SJSA1 (cell line): ENCODE results near the gene IL18R1. TPM values are rescaled to one million over a fixed set of nuclear protein-coding genes. Genes with fewer than 3 reads are reported as not detected.
"Not testable (repeated sequence)": the region's sequence is repeated elsewhere in the genome, so short reads cannot be mapped to it uniquely, and the experiment has no call there.

Experiments used
- DNase-seq, 2 experiments: peaks; one replicate each; pipeline ENCODE4 v3.0.0-alpha.2; 2015 to 2020; ENCODE audit warnings: low spot score in 2 of 2, low read depth in 1 of 2
- H3K27ac ChIP-seq: fragments of 250-450 bp; sonication (Bioruptor Pico); 2 replicates; pipeline ENCODE4 v1.5.1; 2020; ENCODE audit warnings: mild to moderate bottlenecking, moderate library complexity
- H3K27me3 ChIP-seq: fragments of 250-450 bp; sonication (Bioruptor Pico); replicated peaks from 2 replicates; pipeline ENCODE4 v1.5.1; 2020; ENCODE audit warnings: mild to moderate bottlenecking, moderate library complexity
- H3K36me3 ChIP-seq: fragments of 250-450 bp; sonication (Bioruptor Pico); 2 replicates; pipeline ENCODE4 v1.5.1; 2020; ENCODE audit warnings: mild to moderate bottlenecking
- H3K4me1 ChIP-seq: fragments of 250-450 bp; sonication (Bioruptor Pico); replicated peaks from 2 replicates; pipeline ENCODE4 v1.6.1; 2021; ENCODE audit warnings: mild to moderate bottlenecking
- H3K4me3 ChIP-seq: fragments of 250-450 bp; sonication (Bioruptor Pico); 2 replicates; pipeline ENCODE4 v1.5.1; 2020; ENCODE audit warnings: mild to moderate bottlenecking
- H3K9me3 ChIP-seq: fragments of 250-450 bp; sonication (Bioruptor Pico); replicated peaks from 2 replicates; pipeline ENCODE4 v1.5.1; 2020; ENCODE audit warnings: mild to moderate bottlenecking
- total RNA-seq: library from RNA; depleted of rRNA; stranded (reverse); fragments of >200 nt; shearing (Covaris generic); gene quantifications from 2 replicates; pipeline ENCODE4 v1.2.3, GENCODE V29; 2014; rRNA removed

The IL18R1 gene, protein sequence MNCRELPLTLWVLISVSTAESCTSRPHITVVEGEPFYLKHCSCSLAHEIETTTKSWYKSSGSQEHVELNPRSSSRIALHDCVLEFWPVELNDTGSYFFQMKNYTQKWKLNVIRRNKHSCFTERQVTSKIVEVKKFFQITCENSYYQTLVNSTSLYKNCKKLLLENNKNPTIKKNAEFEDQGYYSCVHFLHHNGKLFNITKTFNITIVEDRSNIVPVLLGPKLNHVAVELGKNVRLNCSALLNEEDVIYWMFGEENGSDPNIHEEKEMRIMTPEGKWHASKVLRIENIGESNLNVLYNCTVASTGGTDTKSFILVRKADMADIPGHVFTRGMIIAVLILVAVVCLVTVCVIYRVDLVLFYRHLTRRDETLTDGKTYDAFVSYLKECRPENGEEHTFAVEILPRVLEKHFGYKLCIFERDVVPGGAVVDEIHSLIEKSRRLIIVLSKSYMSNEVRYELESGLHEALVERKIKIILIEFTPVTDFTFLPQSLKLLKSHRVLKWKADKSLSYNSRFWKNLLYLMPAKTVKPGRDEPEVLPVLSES
- not detected in 2 replicates for total RNA-seq

GRCh38 chr2:102355526-102356380 is at the start of gene IL18R1:
IL18R1 (plus strand) TSS chr2:102355796; CDS start chr2:102362661, 6,865 bp downstream.
- DNase-seq = peak; percentile 67 to 73
- Histone ChIP-seq H3K27me3 (peaks cover 5% of the 10 kb centered on the region), H3K27ac (no peak within 1 kb of the TSS), H3K36me3 (no peaks in the 10 kb centered on the region), H3K4me3 (peak within 1 kb of the TSS; percentile 48), H3K4me1 (peaks cover 6% of the 10 kb centered on the region; the same call in 1 of the 2 replicates), H3K9me3 (no peaks in the 10 kb centered on the region)

DNA sequence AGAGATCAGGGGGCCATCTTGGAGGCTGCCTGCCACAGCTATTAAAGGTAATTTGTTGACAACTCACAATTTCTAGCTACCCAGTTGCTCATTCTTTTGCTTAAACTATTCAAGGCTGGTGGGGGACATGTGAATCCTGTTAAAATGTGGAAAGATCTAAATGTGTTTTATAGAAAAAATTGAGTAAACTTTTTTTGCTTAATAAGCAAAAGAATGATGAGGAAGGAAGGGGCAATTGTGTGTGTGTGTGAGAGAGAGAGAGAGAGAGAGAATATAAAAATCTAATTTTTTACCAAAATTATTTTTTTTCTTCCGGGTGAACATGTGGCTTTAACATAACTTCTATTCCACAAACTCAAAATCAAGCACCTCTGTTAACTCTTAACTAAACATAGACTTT is 49.5 kb upstream of the IL18R1 start:
- no peak for DNase-seq
- H3K4me3 ChIP-seq = no peak overlapping the region

DNA sequence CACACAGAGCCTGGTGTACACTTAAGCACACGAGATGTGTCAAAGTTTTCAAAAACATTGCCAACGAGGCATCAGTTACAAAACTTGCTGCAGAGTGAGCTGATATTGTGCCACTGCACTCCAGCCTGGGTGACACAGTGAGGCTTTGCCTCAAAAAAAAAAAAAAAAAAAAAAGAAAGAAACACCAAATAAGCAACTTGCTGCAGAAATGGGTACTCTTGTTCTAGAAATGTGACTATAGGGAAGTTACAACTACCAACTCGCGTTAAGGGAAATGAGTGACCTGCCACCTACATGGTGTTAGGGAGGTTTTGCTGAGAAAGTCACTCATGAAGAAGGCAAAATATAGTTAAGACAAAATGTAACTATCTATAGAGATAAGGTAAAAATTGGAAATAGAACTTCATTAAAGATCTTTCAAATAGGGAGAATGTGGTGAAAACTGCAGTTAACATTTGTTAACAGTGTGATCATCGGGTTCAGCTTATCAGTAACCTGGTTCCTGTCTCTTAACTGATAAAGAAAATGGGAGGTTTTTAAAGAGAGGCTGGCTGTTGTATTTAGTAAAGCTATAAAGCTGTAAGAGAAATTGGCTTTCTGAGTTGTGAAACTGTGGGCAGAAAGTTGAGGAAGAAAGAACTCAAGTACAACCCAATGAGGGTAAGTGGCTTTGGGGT is 44.5 kb upstream of the IL18R1 start, which contains the start of gene IL1RL1:
Gene IL1RL1, plus strand, starts transcription at position 600 of the 677 bp plus-strand sequence. CDS start 26,702 bp downstream, outside the sequence.
- Histone ChIP-seq H3K4me3 (no peak within 1 kb of the TSS), H3K27me3 (peaks cover 11% of the 10 kb centered on the region), H3K4me1 (peaks cover 12% of the 10 kb centered on the region), H3K27ac (no peak within 1 kb of the TSS), H3K36me3 (no peaks in the 10 kb centered on the region), H3K9me3 (no peaks in the 10 kb centered on the region)
- no peak for DNase-seq

More for the DNA sequence above, 49.5 kb upstream of the IL18R1 start:
- no peaks in the 10 kb centered on the region for H3K4me1 ChIP-seq
- no peaks in the 10 kb centered on the region for H3K36me3 ChIP-seq
- H3K27me3 ChIP-seq = peaks cover 11% of the 10 kb centered on the region
- H3K27ac ChIP-seq = no peak overlapping the region
- no peaks in the 10 kb centered on the region for H3K9me3 ChIP-seq

DNA sequence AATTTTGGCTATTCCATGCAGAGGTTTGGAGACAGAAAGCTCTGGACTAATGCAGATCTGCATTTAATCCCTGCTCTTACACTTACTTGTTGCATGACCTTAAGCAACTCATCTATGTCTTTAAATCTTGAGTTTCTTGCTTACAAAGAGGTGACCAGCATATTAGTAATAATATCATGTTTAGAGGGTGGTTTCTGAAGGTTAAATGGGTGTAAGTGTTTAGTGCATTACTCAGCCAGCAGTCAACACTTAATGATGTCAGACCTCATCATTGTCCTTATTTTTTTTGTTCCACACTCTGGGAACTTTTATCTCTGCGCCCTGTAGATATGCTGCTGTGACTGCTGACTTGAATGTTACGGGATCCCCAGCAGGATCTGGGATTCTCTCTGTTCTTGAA is 42.6 kb upstream of the IL18R1 start:
- Histone ChIP-seq H3K27me3 (0 out of 2 replicates have a peak, but pooled peaks cover 2% of the 10 kb centered on the region), H3K9me3 (no peaks in the 10 kb centered on the region), H3K27ac (no peak overlapping the region), H3K4me1 (peaks cover 12% of the 10 kb centered on the region), H3K36me3 (no peaks in the 10 kb centered on the region), H3K4me3 (no peak overlapping the region)
- peak in 1 of 2 experiments; percentile 26 for DNase-seq

DNA sequence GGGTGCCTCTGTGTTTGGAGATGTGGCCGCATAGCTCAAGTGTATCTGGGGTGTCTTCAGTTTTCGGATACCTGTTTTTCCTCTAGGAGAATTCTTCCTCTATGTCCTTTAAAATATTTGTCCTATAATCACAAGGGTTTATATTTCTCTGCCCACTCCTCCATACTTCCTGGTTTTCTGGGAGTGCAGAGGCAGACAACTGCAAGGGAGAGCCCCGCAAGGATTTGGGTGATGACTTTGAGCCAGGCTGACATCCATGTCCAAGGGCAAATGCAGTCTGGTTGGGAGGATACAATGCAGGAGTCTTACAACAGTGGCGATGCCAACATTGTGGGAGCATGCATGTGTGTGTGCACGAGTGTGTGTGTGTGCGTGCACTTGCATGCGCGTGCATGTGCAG is 42.1 kb upstream of the IL18R1 start:
- H3K9me3 ChIP-seq = no peaks in the 10 kb centered on the region
- H3K27me3 ChIP-seq = 0 out of 2 replicates have a peak, but pooled peaks cover 2% of the 10 kb centered on the region
- H3K27ac ChIP-seq = no peak overlapping the region
- H3K4me1 ChIP-seq = peaks cover 12% of the 10 kb centered on the region
- no peak overlapping the region for H3K4me3 ChIP-seq
- no peak for DNase-seq
- no peaks in the 10 kb centered on the region for H3K36me3 ChIP-seq

GRCh38 chr2:102313950-102314349 is 41.6 kb upstream of the IL18R1 start:
- Histone ChIP-seq H3K4me3 (no peak overlapping the region), H3K36me3 (no peaks in the 10 kb centered on the region), H3K27ac (no peak overlapping the region), H3K4me1 (peaks cover 12% of the 10 kb centered on the region), H3K27me3 (0 out of 2 replicates have a peak, but pooled peaks cover 2% of the 10 kb centered on the region), H3K9me3 (no peaks in the 10 kb centered on the region)
- no peak for DNase-seq

DNA sequence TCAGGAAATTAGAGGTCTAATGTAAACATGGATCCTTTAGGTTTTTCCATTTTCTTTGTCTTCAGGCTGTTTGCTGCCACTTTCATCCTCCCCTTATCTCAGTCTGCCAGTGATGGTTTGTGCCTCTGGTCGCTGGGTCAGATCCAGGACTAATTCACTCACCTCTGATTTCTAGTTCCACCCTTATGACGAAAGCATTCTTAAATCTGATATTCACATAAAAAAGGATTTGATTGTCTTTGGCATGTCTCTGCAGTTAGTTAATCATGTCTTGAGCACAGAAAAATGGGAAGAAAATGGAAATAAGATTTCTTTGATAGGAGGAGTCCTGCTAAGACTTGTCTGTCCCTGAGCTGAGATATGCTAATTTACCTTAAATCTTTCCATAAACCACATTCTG is 39.7 kb upstream of the IL18R1 start:
- H3K4me1 ChIP-seq = peaks cover 12% of the 10 kb centered on the region
- H3K4me3 ChIP-seq = no peak overlapping the region
- no peaks in the 10 kb centered on the region for H3K9me3 ChIP-seq
- no peak for DNase-seq
- 0 out of 2 replicates have a peak, but pooled peaks cover 2% of the 10 kb centered on the region for H3K27me3 ChIP-seq
- H3K36me3 ChIP-seq = no peaks in the 10 kb centered on the region
- no peak overlapping the region for H3K27ac ChIP-seq

DNA sequence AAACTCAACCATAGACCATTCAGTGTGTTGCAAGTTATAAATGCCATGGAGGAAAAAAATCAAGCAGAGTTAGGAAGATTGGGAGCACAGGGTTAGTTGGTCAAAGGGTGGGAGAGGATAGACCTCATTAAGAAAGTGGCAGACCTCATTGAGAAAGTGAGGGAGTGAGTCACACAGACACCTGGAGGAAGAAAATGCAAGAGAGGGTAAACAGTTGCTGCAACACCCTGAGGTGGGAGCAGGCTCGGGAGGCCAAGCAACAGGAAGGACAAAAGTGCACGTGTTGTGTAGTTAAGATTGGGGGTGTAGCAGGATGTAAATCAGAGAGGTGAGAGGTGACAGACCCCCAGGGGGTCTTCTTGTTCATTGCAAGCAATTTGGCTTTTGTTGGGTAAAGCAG is 37.9 kb upstream of the IL18R1 start:
- Histone ChIP-seq H3K36me3 (no peaks in the 10 kb centered on the region), H3K4me3 (no peak overlapping the region), H3K4me1 (peaks cover 7% of the 10 kb centered on the region), H3K27ac (no peak overlapping the region), H3K27me3 (peaks cover 2% of the 10 kb centered on the region; the same call in 1 of the 2 replicates), H3K9me3 (no peaks in the 10 kb centered on the region)
- no peak for DNase-seq

- no peaks in the 10 kb centered on the region for H3K36me3 ChIP-seq
- H3K4me3 ChIP-seq = no peak overlapping the region
- H3K27me3 ChIP-seq = peaks cover 2% of the 10 kb centered on the region; the same call in 1 of the 2 replicates
- no peak overlapping the region for H3K27ac ChIP-seq
- H3K9me3 ChIP-seq = no peaks in the 10 kb centered on the region
- H3K4me1 ChIP-seq = no peaks in the 10 kb centered on the region
- no peak for DNase-seq
These were observed 37.2 kb upstream of the IL18R1 start for GRCh38 chr2:102318437-102318836.

DNA sequence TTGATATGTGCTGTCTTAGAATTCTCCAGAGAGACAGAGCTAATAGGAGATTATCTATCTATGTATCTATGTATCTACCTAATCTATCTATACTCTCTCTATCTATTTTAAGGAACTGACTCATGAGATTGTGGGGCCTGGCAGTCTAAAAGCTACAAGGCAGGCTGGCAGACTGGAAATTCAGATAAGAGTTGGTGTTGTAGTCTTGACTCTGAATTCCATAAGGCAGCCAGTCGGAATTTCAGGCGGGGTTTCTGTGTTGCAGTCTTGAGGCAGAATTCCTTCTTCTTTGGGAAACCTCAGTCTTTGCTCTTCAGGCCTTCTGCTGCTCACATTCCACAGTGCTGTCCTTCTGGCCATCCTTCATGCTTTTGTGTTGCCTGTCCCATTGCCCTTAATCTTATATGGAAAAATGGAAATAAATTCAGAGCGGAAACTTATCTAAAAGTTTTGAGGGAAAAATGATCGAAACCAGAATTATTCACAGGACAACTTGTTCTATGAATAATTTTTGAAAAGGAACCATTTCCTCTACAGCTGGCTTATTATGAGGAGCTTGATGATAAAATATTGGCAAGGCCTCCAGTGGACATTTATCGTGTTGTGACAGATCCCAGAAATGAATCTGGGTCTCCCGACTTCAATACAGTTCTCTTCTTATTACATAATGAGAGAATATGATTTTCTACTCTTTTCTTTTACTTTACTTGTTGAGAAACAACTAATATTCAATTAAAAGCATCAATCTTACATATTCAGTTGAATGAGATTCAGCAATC is 33.5 kb upstream of the IL18R1 start:
- Histone ChIP-seq H3K4me1 (no peaks in the 10 kb centered on the region), H3K36me3 (no peaks in the 10 kb centered on the region), H3K9me3 (no peaks in the 10 kb centered on the region), H3K27me3 (no peaks in the 10 kb centered on the region; the same call in 1 of the 2 replicates), H3K27ac (no peak overlapping the region), H3K4me3 (no peak overlapping the region)
- DNase-seq = no peak

DNA sequence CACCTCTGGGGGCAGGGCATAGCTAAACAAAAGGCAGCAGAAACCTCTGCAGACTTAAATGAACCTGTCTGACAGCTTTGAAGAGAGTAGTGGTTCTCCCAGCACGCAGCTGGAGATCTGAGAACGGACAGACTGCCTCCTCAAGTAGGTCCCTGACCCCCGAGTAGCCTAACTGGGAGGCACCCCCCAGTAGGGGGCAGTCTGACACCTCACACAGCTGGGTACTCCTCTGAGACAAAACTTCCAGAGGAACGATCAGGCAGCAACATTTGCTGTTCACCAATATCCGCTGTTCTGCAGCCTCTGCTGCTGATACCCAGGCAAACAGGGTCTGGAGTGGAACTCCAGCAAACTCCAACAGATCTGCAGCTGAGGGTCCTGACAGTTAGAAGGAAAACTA is 30.7 kb upstream of the IL18R1 start:
- not testable (repeated sequence) for H3K36me3 ChIP-seq, DNase-seq, H3K27me3 ChIP-seq, H3K4me1 ChIP-seq, H3K9me3 ChIP-seq, H3K4me3 ChIP-seq, H3K27ac ChIP-seq

DNA sequence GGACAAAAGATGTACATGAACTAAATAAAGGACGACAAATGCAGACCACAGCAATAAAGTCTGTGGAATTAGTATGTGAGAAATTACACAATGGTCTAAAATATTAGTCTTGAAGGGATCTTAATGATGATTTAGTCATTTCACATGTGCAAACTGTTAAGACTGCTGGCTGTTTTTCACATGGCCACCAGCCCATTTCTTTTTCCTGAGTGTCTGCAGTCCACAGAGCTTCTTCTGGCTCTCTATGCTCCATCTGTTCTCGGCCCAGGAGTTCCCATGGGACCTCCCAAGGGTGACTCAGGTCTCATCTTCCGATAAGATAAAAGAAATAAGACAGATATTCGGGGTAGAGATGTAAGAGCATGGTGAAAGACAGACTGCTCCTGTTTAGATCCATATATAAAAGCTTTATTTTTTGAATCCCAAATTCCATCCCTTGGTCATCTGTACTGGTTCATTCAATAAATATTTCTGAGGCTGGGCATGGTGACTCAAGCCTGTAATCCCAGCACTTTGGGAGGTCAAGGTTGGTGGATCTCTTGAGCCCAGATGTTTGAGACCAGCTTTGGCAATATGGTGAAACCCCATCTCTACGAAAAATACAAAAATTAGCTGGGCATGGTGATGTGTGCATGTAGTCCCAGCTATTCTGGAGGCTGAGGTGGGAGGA is 24.1 kb upstream of the IL18R1 start:
- no peak overlapping the region for H3K4me3 ChIP-seq
- H3K27ac ChIP-seq = no peak overlapping the region
- no peaks in the 10 kb centered on the region for H3K4me1 ChIP-seq
- H3K36me3 ChIP-seq = no peaks in the 10 kb centered on the region
- DNase-seq = no peak
- H3K9me3 ChIP-seq = no peaks in the 10 kb centered on the region
- no peaks in the 10 kb centered on the region for H3K27me3 ChIP-seq
